ENCODE measurements around the gene GCLM. TPM values are rescaled to one million over a fixed set of nuclear protein-coding genes. Genes with fewer than 3 reads are reported as not detected.

Gene GCLM
- total and polyA plus RNA-seq, 9 of the 15 experiments (the other 6 are each of a cell fraction or from before 2014, with no cell fraction given): 9.3 to 71.6 (median 24.5) TPM

- TF ChIP-seq L3MBTL2 (IDR thresholded peaks at IDR 0.05) (peak; percentile 87), NCOA2 (IDR thresholded peaks at IDR 0.05; ENCODE audit: partially characterized antibody in 2 of 2) (no peak), MXI1 (IDR thresholded peaks at IDR 0.05; ENCODE audit: low read depth, low read length) (no peak), STAT5A (IDR thresholded peaks at IDR 0.05; ENCODE audit: borderline replicate concordance, low read length) (no peak), POLR2AphosphoS5 (IDR thresholded peaks at IDR 0.05; ENCODE audit: control insufficient read depth, insufficient read depth, low read depth, low read length) (no peak), THRB (CRISPR knock-in tag; conservative IDR thresholded peaks at IDR 0.05) (no peak), YY1 (IDR thresholded peaks at IDR 0.05; ENCODE audit: borderline replicate concordance in 1 of 3, control insufficient read depth in 1 of 3, extremely low read depth in 1 of 3, insufficient read depth in 3 of 3, insufficient read length in 1 of 3, insufficient replicate concordance in 2 of 3, low read depth in 1 of 3, low read length in 2 of 3) (peak in 2 of 3 experiments; percentile 6 to 62), ZBTB33 (CRISPR knock-in tag; IDR thresholded peaks at IDR 0.05) (no peak), ZNF696 (CRISPR knock-in tag; conservative IDR thresholded peaks at IDR 0.05) (no peak), MAFF (IDR thresholded peaks at IDR 0.05; ENCODE audit: low read length) (no peak), ZNF41 (CRISPR knock-in tag; conservative IDR thresholded peaks at IDR 0.05) (no peak), MCM5 (IDR thresholded peaks at IDR 0.05; ENCODE audit: low read depth) (no peak), ZNF778 (CRISPR knock-in tag; IDR thresholded peaks at IDR 0.05) (no peak), ZNF175 (CRISPR knock-in tag; IDR thresholded peaks at IDR 0.05; ENCODE audit: low read depth) (no peak), ZNF146 (CRISPR knock-in tag; IDR thresholded peaks at IDR 0.05; ENCODE audit: unreplicated experiment) (no peak), ZNF253 (CRISPR knock-in tag; conservative IDR thresholded peaks at IDR 0.05) (no peak), ZNF239 (CRISPR knock-in tag; IDR thresholded peaks at IDR 0.05) (no peak), EP400 (IDR thresholded peaks at IDR 0.05) (peak; percentile 84; the same call in 1 of the 2 replicates), TCF7 (IDR thresholded peaks at IDR 0.05; ENCODE audit: borderline replicate concordance) (no peak), GATAD2B (IDR thresholded peaks at IDR 0.05; ENCODE audit: borderline replicate concordance) (peak; percentile 59; the same call in 1 of the 2 replicates), MEF2A (IDR thresholded peaks at IDR 0.05; ENCODE audit: control insufficient read depth, low read depth, low read length) (no peak), HSF4 (CRISPR knock-in tag; IDR thresholded peaks at IDR 0.05; ENCODE audit: borderline replicate concordance) (no peak), POLR2AphosphoS2 (IDR thresholded peaks at IDR 0.05; ENCODE audit: low read length) (no peak)
- TF ChIP-seq, protein P1, sequence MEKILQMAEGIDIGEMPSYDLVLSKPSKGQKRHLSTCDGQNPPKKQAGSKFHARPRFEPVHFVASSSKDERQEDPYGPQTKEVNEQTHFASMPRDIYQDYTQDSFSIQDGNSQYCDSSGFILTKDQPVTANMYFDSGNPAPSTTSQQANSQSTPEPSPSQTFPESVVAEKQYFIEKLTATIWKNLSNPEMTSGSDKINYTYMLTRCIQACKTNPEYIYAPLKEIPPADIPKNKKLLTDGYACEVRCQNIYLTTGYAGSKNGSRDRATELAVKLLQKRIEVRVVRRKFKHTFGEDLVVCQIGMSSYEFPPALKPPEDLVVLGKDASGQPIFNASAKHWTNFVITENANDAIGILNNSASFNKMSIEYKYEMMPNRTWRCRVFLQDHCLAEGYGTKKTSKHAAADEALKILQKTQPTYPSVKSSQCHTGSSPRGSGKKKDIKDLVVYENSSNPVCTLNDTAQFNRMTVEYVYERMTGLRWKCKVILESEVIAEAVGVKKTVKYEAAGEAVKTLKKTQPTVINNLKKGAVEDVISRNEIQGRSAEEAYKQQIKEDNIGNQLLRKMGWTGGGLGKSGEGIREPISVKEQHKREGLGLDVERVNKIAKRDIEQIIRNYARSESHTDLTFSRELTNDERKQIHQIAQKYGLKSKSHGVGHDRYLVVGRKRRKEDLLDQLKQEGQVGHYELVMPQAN (IDR thresholded peaks at IDR 0.05; ENCODE audit: borderline replicate concordance): peak; percentile 56; the same call in 1 of the 2 replicates
These were observed 62.8 kb downstream of the GCLM start (continued) for GRCh38 chr1:93846206-93846991.

All from K562 (cell line).